Measurements from ENCODE around the gene PCSK2.

PCSK2 gene

GRCh38 chr20:17430125-17430950 is 203.5 kb downstream of the PCSK2 start:
- Mint-ChIP-seq H3K4me3 (no peak overlapping the region), H3K4me1 (ENCODE audit: low read depth) (no peaks in the 10 kb centered on the region), H3K36me3 (ENCODE audit: low read depth) (no peaks in the 10 kb centered on the region), H3K9me3 (no peaks in the 10 kb centered on the region), H3K27ac (no peak overlapping the region), H3K27me3 (peaks cover 24% of the 10 kb centered on the region)

DNA sequence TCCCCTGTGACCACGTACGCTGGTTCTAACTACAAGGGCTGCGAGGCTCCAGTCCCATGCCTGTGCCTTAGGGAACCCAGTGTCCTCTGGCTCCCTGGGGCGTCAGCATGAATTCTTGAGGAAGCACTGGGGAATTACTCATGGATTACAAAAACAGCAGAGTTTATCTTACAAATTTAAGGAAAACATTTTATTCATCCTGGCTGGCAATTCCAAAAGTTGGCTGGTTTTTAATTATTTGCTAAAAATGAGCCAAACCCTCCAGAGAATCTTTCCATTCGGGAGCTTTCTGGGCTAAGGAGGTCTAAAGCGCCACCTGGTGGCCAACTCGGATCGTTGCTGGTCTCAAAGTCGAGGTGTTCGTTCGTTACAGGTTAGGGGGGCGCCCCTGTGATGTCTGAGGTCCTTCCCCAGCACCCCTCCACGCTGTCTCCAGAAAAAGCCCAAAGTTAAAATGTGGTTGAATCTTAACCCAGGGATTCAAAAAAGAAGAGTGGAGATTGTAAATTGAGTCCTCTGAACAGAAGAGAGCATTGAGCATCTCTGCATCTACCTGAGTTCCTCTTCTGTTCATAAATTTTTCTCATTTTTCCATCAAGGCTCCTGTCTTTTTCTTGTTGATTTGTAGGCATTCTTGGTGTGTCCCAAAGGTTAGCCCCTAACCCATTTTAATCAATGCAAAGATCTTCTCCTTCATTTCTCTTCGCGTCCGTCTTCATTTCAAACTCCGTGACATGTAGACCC is 205.0 kb downstream of the PCSK2 start:
- Mint-ChIP-seq H3K27me3 (peaks cover 24% of the 10 kb centered on the region), H3K4me3 (no peak overlapping the region), H3K4me1 (ENCODE audit: low read depth) (no peaks in the 10 kb centered on the region), H3K27ac (no peak overlapping the region), H3K36me3 (ENCODE audit: low read depth) (no peaks in the 10 kb centered on the region), H3K9me3 (no peaks in the 10 kb centered on the region)

- Mint-ChIP-seq H3K27me3 (peaks cover 25% of the 10 kb centered on the region), H3K36me3 (ENCODE audit: low read depth) (no peaks in the 10 kb centered on the region), H3K4me1 (ENCODE audit: low read depth) (no peaks in the 10 kb centered on the region), H3K9me3 (no peaks in the 10 kb centered on the region), H3K27ac (no peak overlapping the region), H3K4me3 (no peak overlapping the region)
These were observed 209.8 kb downstream of the PCSK2 start for GRCh38 chr20:17436664-17437063.

DNA sequence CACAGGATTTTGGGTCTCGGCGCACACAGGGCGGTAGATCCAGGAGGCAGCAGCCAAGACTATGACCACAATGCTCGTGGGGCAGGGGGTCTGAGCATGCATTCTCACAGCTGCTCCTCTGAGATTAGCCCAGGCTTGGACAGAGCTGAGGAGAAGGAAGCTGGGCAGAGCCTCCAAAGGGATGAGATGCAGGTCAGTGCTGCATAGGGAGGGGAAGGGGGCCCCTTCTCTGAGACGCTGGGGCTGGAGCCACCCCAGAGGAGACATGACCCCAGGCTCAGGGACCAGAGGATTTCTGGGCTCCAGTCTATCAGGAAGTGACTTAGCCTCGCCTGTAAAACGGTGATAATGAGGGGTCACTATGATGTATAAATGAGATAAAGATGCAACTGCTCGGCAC is 210.4 kb downstream of the PCSK2 start:
- Mint-ChIP-seq H3K9me3 (no peaks in the 10 kb centered on the region), H3K36me3 (ENCODE audit: low read depth) (no peaks in the 10 kb centered on the region), H3K27me3 (peaks cover 23% of the 10 kb centered on the region), H3K27ac (no peak overlapping the region), H3K4me3 (no peak overlapping the region), H3K4me1 (ENCODE audit: low read depth) (no peaks in the 10 kb centered on the region)

GRCh38 chr20:17438436-17439039 is 211.7 kb downstream of the PCSK2 start:
- Mint-ChIP-seq H3K4me1 (ENCODE audit: low read depth) (no peaks in the 10 kb centered on the region), H3K9me3 (peaks cover 3% of the 10 kb centered on the region), H3K27ac (no peak overlapping the region), H3K36me3 (ENCODE audit: low read depth) (no peaks in the 10 kb centered on the region), H3K27me3 (peaks cover 26% of the 10 kb centered on the region), H3K4me3 (no peak overlapping the region)

DNA sequence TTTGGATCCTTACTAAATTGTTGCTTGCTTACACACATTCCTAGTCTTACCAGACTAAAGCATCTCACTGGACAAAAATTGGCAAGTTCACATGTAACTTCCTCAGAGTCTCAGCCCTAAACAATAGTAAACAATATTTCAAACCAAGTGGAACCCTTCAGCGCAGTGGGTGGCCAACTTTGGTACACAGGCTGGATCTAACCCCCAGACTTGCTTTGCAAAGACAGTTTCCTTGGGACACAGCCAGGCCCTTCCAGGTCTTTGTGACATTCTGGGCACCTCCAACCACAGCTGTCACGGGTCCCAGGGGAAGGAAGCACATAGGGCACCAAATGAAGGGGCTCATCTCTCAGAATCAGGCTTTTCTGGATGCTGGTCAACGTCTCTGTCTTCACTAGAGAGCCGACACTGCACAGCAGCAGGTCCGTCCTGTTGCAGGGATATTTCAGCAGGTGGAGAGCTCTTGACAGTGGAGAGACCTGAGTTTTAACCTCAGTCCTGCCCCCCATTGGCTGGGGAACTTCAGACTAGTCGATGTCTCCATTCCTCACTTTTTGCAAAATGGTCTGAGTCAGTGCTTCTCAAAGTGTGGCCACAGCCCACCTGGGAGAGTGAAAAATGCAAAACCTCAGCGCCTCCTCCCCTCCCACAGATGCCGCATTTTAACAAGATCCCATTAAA is 212.9 kb downstream of the PCSK2 start:
- Mint-ChIP-seq H3K27ac (no peak overlapping the region), H3K36me3 (ENCODE audit: low read depth) (no peaks in the 10 kb centered on the region), H3K9me3 (peaks cover 3% of the 10 kb centered on the region), H3K4me3 (no peak overlapping the region), H3K4me1 (ENCODE audit: low read depth) (no peaks in the 10 kb centered on the region), H3K27me3 (peaks cover 24% of the 10 kb centered on the region)

DNA sequence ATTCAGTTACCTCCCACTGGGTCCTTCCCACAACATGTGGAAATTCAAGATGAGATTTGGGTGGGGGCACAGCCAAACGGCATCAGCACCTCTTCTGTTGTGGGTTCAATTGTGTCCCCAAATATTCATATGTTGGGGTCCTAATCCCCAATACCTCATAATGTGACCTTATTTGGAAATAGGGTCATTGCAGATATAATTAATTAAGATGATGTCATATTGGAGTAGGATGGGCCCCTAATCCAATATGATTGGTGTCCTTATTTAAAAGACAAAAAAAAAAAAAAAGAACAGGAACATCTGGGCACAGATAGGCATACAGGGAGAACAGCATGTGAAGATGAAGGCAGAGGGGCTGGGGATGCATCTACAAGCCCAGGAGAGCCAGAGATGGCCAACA is 214.9 kb downstream of the PCSK2 start:
- Mint-ChIP-seq H3K27me3 (peaks cover 30% of the 10 kb centered on the region), H3K9me3 (peaks cover 3% of the 10 kb centered on the region)

GRCh38 chr20:17442588-17442987 is 215.7 kb downstream of the PCSK2 start:
- Mint-ChIP-seq H3K27me3 (peaks cover 30% of the 10 kb centered on the region), H3K27ac (no peak overlapping the region), H3K36me3 (ENCODE audit: low read depth) (no peaks in the 10 kb centered on the region), H3K9me3 (peaks cover 3% of the 10 kb centered on the region), H3K4me3 (no peak overlapping the region), H3K4me1 (ENCODE audit: low read depth) (no peaks in the 10 kb centered on the region)

More for the DNA sequence above, 214.9 kb downstream of the PCSK2 start:
- H3K4me3 Mint-ChIP-seq, result no peak overlapping the region
- H3K4me1 Mint-ChIP-seq (ENCODE audit: low read depth), result no peaks in the 10 kb centered on the region
- H3K36me3 Mint-ChIP-seq (ENCODE audit: low read depth), result no peaks in the 10 kb centered on the region
- no peak overlapping the region for H3K27ac Mint-ChIP-seq

DNA sequence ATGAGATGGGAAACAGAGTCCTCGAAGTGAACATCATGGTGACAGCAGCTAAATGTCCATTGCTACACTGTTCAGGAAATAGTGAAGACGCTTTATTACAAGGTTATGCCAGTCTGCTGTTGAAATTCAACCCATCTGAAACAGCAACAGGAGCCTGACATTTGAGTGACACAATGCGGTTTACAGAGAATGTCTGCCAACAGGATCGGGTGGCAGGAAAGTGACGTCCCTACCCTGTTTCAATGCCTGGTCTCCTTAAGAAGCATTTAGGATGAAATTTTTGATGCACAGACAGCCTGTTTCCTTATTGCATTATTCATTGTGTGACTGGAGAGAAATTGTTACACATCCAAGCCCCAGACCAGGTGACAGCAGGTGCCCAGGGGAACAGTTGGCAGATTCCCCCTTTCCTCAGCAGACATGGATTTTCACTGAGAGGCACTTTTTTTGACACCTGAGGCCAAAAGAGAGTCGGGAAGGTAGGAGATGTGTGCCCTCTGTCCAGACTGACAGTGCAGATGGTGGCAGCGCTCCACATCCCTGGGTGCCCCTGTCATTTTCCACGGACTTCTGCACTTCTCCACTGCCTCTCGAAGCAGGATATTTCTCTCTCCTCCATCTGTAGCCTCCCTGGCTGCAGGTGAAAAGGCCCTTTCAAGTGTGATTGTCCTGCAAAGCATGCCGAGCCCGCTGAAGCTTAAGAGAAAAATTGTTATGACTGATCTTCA is 216.5 kb downstream of the PCSK2 start:
- no peak overlapping the region for H3K27ac Mint-ChIP-seq
- H3K36me3 Mint-ChIP-seq (ENCODE audit: low read depth), result no peaks in the 10 kb centered on the region
- H3K4me3 Mint-ChIP-seq, result no peak overlapping the region
- peaks cover 3% of the 10 kb centered on the region for H3K9me3 Mint-ChIP-seq
- peaks cover 30% of the 10 kb centered on the region for H3K27me3 Mint-ChIP-seq
- no peaks in the 10 kb centered on the region for H3K4me1 Mint-ChIP-seq (ENCODE audit: low read depth)

GRCh38 chr20:17444091-17444490 is 217.3 kb downstream of the PCSK2 start:
- no peak overlapping the region for H3K4me3 Mint-ChIP-seq
- no peak overlapping the region for H3K27ac Mint-ChIP-seq
- H3K9me3 Mint-ChIP-seq, result peaks cover 3% of the 10 kb centered on the region
- H3K27me3 Mint-ChIP-seq, result peaks cover 30% of the 10 kb centered on the region
- no peaks in the 10 kb centered on the region for H3K4me1 Mint-ChIP-seq (ENCODE audit: low read depth)
- H3K36me3 Mint-ChIP-seq (ENCODE audit: low read depth), result no peaks in the 10 kb centered on the region

DNA sequence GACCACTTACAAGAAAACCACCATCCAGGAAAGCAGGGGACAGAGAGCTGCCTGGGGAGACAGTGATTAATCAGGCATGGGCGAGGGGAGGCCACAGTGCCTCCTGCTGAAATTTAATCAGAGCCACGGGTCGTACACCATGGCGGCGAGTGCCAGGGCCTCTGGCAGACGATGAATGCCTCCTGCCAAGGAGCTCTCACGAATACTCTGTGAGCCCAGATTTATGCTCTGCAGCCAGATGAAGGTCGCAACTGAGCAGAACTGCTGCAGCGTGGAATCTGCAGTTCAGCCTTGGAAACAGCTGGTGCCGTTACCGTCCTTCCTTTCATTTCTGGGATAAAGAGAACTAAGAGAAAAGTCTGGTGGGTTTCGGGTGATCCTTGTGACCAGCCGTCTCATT is 218.7 kb downstream of the PCSK2 start:
- peaks cover 26% of the 10 kb centered on the region for H3K27me3 Mint-ChIP-seq
- no peak overlapping the region for H3K27ac Mint-ChIP-seq
- no peaks in the 10 kb centered on the region for H3K36me3 Mint-ChIP-seq (ENCODE audit: low read depth)
- peaks cover 3% of the 10 kb centered on the region for H3K9me3 Mint-ChIP-seq
- H3K4me1 Mint-ChIP-seq (ENCODE audit: low read depth), result no peaks in the 10 kb centered on the region
- no peak overlapping the region for H3K4me3 Mint-ChIP-seq

DNA sequence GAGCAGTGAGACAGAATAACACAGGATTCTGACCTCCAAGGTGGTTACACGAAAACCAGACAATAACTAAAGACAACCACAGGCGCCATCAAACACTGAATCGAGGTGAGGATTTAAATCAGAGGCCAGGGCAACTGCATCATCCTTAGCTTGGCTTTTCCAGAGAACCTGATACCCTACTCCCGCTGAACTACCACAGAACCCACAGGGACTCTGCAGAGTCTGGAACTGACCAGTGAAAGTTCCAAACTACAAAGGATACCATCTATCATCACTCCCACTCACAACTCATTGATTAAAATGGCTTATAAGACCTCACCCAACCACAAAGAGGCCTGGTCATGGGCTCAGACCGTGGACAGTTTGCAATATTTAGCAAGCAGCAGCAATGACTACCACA is 219.3 kb downstream of the PCSK2 start:
- Mint-ChIP-seq H3K4me3 (no peak overlapping the region), H3K4me1 (ENCODE audit: low read depth) (no peaks in the 10 kb centered on the region), H3K27ac (no peak overlapping the region), H3K36me3 (ENCODE audit: low read depth) (no peaks in the 10 kb centered on the region), H3K27me3 (peaks cover 26% of the 10 kb centered on the region), H3K9me3 (peaks cover 3% of the 10 kb centered on the region)

DNA sequence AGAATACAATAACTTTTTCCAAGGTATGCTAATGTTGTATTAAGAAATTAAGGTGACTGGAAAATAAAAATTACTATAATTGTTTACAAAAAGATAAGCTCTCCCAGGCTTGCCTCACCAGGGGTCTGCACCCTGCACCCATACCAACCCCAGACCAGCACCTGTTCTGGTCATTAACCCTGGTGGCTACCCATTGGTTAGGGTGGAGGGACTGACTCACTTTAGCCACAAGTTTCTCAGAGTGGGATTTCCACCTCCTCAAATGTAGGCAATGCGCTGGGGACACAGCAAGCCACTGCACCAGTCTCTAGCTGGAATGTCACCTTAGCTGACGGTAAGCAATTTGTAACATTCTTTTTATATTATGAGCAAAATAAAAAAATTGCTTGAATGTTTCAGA is 221.2 kb downstream of the PCSK2 start:
- H3K27ac Mint-ChIP-seq, result no peak overlapping the region
- no peaks in the 10 kb centered on the region for H3K36me3 Mint-ChIP-seq (ENCODE audit: low read depth)
- no peaks in the 10 kb centered on the region for H3K4me1 Mint-ChIP-seq (ENCODE audit: low read depth)
- no peaks in the 10 kb centered on the region for H3K9me3 Mint-ChIP-seq
- no peak overlapping the region for H3K4me3 Mint-ChIP-seq
- peaks cover 23% of the 10 kb centered on the region for H3K27me3 Mint-ChIP-seq

DNA sequence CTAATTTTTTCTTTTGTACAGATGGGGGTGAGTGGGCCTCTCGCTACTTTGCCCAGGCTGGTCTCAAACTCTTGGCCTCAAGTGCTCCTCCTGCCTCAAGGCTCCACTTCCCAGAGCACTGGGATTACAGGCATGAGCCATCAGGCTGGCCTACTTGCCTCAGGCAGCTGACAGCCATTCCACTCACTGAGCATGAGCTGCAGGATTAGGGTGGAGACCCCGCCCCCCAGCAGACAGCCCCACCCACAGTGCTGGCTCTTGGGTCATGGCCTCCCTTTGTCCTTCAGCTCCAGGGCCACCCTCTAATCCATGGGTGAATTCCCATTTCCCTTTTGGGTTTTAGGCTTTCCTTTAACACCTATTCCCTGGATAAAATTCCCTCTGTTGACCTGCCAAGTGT is 222.2 kb downstream of the PCSK2 start:
- Mint-ChIP-seq H3K36me3 (ENCODE audit: low read depth) (no peaks in the 10 kb centered on the region), H3K9me3 (no peaks in the 10 kb centered on the region)

More for the DNA sequence above, 222.2 kb downstream of the PCSK2 start:
- no peak overlapping the region for H3K27ac Mint-ChIP-seq
- peaks cover 19% of the 10 kb centered on the region for H3K27me3 Mint-ChIP-seq
- H3K4me3 Mint-ChIP-seq, result no peak overlapping the region
- no peaks in the 10 kb centered on the region for H3K4me1 Mint-ChIP-seq (ENCODE audit: low read depth)

All from stimulated activated naive CD8-positive, alpha-beta T cell treated with anti-CD3 and anti-CD28 coated beads, Interleukin-15, Interleukin-2, amounts not matched to agents 100 ng/mL and 50 ng/mL, for 24 hours (primary cell).